Lung (tissue), 12 donors: ENCODE results near the gene CD44. TPM values are rescaled to one million over a fixed set of nuclear protein-coding genes. Genes with fewer than 3 reads are reported as not detected.

Experiments used
- ATAC-seq: fragments of 200-7000 bp; cut with Tn5 transposase; one replicate; pipeline ENCODE4 v1.9.1; 2020; ENCODE audit warnings: moderate number of reproducible peaks; ENCODE audit not compliant: insufficient read depth, low FRiP score
- DNase-seq, 3 donors: peaks; one replicate each; pipeline ENCODE4 v3.0.0-alpha.2; 2013 to 2017
- H3K27ac ChIP-seq, 2 donors: one replicate each; pipeline ENCODE4 v1.5.1; 2013; ENCODE audit warnings: mild to moderate bottlenecking in 2 of 2, moderate library complexity in 2 of 2, control low read depth in 1 of 2, inconsistent platforms in 1 of 2, low read depth in 1 of 2, low read length in 1 of 2
- H3K27me3 ChIP-seq, 3 donors: one replicate each; pipeline ENCODE4 v1.5.1; 2013; ENCODE audit warnings: low read length in 2 of 3; ENCODE audit not compliant: control insufficient read depth in 3 of 3, insufficient read depth in 3 of 3
- H3K36me3 ChIP-seq, 4 donors: one replicate each; pipeline ENCODE4 v1.5.1; 2013; ENCODE audit warnings: low read length in 4 of 4, mild to moderate bottlenecking in 1 of 4, moderate library complexity in 1 of 4; ENCODE audit not compliant: control insufficient read depth in 4 of 4, insufficient read depth in 4 of 4
- H3K4me1 ChIP-seq, 5 donors: one replicate each; pipeline ENCODE4 v1.5.1; 2013; ENCODE audit warnings: low read length in 5 of 5, mild to moderate bottlenecking in 2 of 5, moderate library complexity in 1 of 5; ENCODE audit not compliant: control insufficient read depth in 5 of 5, insufficient read depth in 5 of 5
- H3K4me3 ChIP-seq: one replicate; pipeline ENCODE4 v1.5.1; 2013; ENCODE audit warnings: mild to moderate bottlenecking, control low read depth, moderate library complexity
- H3K9ac ChIP-seq, 2 donors: one replicate each; pipeline ENCODE4 v1.5.1; 2013; ENCODE audit warnings: low read length in 2 of 2, control low read depth in 1 of 2; ENCODE audit not compliant: insufficient read depth in 1 of 2
- H3K9me3 ChIP-seq, 4 donors: one replicate each; pipeline ENCODE4 v1.5.1; 2013; ENCODE audit warnings: low read length in 3 of 4, mild to moderate bottlenecking in 1 of 4, moderate library complexity in 1 of 4; ENCODE audit not compliant: control insufficient read depth in 4 of 4, insufficient read depth in 3 of 4
- WGBS, 2 donors: extraction: QIAGEN DNeasy Blood & Tissue Kit; methylation state at CpG; one replicate each; pipeline ENCODE4 v1.1.7; 2013; 5-methylcytosine and 5-hydroxymethylcytosine counted together
- polyA plus RNA-seq, 2 donors: library from polyadenylated mRNA; stranded (reverse); fragments of 200-250 nt; gene quantifications; one replicate each; pipeline ENCODE4 v1.2.1, GENCODE V29; 2013
- total RNA-seq, 2 donors: library from RNA; depleted of rRNA in 1 of 2; stranded (reverse); fragments of >200 nt in 1 of 2; gene quantifications; one replicate each; pipeline ENCODE4 v1.2.1, GENCODE V29; 2014 to 2021
- TF ChIP-seq, protein P1 (sequence below): IDR thresholded peaks from 2 replicates; pipeline ENCODE4 v1.5.1; 2012; ENCODE audit warnings: mild to moderate bottlenecking; ENCODE audit errors: control extremely low read depth, extremely low read depth
- donor health status: control.
- donor health status: control.
- donor health status: Bipolar disorder and iron deficiency.
- donor health status: healthy.
- donor health status: DM: yes; HTN: yes; CAD: no.

Gene CD44
- total and polyA plus RNA-seq, 4 donors, result 115 to 636 (median 544) TPM

DNA sequence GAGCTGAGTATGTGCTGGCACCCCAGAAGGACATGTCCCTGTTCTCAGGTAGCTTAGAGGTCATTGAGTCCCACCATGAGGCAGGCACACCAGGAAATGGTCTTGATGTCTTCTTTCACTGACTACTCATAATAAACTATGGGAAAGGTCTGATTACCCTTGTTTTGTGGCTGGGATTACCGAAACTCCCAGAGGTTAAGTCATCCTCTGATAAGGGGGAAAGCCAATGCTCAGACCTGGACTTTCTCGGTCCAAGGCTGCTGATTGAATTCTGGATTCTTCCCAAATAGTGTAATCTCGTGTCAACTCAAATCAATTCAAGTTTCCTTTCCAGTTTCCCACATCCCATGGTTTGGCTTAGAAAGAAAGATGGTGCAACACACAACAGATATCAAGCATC lies 3.7 kb upstream of the CD44 start:
- Histone ChIP-seq H3K27ac (no peak overlapping the region), H3K4me3 (no peak overlapping the region), H3K27me3 (peaks cover 0 to 3% (median 0%) of the 10 kb centered on the region in 3 donors), H3K36me3 (no peaks in the 10 kb centered on the region), H3K9ac (no peak overlapping the region), H3K9me3 (no peaks in the 10 kb centered on the region), H3K4me1 (peaks cover 0 to 12% (median 3%) of the 10 kb centered on the region in 5 donors)
- ATAC-seq (no peak), DNase-seq (no peak)
- TF ChIP-seq, protein P1, sequence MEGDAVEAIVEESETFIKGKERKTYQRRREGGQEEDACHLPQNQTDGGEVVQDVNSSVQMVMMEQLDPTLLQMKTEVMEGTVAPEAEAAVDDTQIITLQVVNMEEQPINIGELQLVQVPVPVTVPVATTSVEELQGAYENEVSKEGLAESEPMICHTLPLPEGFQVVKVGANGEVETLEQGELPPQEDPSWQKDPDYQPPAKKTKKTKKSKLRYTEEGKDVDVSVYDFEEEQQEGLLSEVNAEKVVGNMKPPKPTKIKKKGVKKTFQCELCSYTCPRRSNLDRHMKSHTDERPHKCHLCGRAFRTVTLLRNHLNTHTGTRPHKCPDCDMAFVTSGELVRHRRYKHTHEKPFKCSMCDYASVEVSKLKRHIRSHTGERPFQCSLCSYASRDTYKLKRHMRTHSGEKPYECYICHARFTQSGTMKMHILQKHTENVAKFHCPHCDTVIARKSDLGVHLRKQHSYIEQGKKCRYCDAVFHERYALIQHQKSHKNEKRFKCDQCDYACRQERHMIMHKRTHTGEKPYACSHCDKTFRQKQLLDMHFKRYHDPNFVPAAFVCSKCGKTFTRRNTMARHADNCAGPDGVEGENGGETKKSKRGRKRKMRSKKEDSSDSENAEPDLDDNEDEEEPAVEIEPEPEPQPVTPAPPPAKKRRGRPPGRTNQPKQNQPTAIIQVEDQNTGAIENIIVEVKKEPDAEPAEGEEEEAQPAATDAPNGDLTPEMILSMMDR, result no peak
- 83 to 88% methylated on average over 3 of the region's 3 CpGs for WGBS, 2 donors

DNA sequence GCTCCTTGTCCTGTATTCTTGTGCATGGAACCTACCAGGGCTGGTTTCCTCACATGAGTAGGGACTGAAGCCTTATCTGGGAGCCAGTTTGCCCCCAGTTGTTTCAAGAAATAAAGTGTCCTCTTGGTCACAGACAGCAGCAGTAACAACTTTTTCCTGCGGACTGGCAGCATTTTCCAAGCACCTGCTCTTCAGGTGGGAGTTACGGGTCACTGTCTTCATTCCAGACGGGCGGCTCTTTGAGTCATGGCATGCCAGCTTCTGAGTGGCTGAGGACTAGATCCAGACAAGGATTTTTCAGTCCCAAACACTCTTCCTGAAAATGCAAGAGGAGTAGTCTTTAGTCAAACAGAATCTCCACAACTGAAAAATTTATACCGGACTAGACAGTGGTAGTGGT lies 2.7 kb upstream of the CD44 start:
- ATAC-seq, result no peak
- 84 to 90% methylated on average over 5 of the region's 5 CpGs for WGBS, 2 donors
- no peak overlapping the region for H3K4me3 ChIP-seq
- TF ChIP-seq, protein P1, result no peak
- H3K9ac ChIP-seq, result no peak overlapping the region
- no peaks in the 10 kb centered on the region for H3K36me3 ChIP-seq
- H3K9me3 ChIP-seq, result no peaks in the 10 kb centered on the region
- H3K27me3 ChIP-seq, result peaks cover 0 to 3% (median 0%) of the 10 kb centered on the region in 3 donors
- no peak for DNase-seq
- no peak overlapping the region for H3K27ac ChIP-seq
- peaks cover 0 to 21% (median 4%) of the 10 kb centered on the region in 5 donors for H3K4me1 ChIP-seq

GRCh38 chr11:35138058-35138457 lies 913 bp upstream of the CD44 start:
- DNase-seq, result no peak
- Histone ChIP-seq H3K4me1 (peaks cover 0 to 23% (median 8%) of the 10 kb centered on the region in 5 donors), H3K27me3 (peaks cover 0 to 3% (median 0%) of the 10 kb centered on the region in 3 donors), H3K9me3 (no peaks in the 10 kb centered on the region), H3K27ac (no peak overlapping the region), H3K9ac (peak overlapping the region in 1 of 2 donors; percentile 65), H3K4me3 (no peak overlapping the region), H3K36me3 (no peaks in the 10 kb centered on the region)
- WGBS, 2 donors, result 94 to 100% methylated on average over 1 of the region's 1 CpG
- TF ChIP-seq, protein P1, result no peak
- no peak for ATAC-seq

DNA sequence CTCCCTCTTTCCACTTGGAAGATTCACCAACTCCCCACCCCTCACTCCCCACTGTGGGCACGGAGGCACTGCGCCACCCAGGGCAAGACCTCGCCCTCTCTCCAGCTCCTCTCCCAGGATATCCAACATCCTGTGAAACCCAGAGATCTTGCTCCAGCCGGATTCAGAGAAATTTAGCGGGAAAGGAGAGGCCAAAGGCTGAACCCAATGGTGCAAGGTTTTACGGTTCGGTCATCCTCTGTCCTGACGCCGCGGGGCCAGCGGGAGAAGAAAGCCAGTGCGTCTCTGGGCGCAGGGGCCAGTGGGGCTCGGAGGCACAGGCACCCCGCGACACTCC lies 397 bp upstream of the CD44 start:
- ATAC-seq, result no peak
- TF ChIP-seq, protein P1, result no peak
- H3K9ac ChIP-seq, result peak overlapping the region; percentile 65
- no peaks in the 10 kb centered on the region for H3K36me3 ChIP-seq
- WGBS, 2 donors, result 7 to 11% methylated on average over 16 of the region's 16 CpGs
- H3K4me1 ChIP-seq, result peaks cover 0 to 23% (median 10%) of the 10 kb centered on the region in 5 donors
- peaks cover 0 to 3% (median 0%) of the 10 kb centered on the region in 3 donors for H3K27me3 ChIP-seq
- H3K4me3 ChIP-seq, result peak overlapping the region; percentile 80
- peak in 2 of 3 donors; percentile 62 to 63 for DNase-seq
- H3K27ac ChIP-seq, result peak overlapping the region in 1 of 2 donors; percentile 96
- no peaks in the 10 kb centered on the region for H3K9me3 ChIP-seq
